HG02981 (cell line): ENCODE results near the gene UBE2V1.
"Not testable (repeated sequence)": the region's sequence is repeated elsewhere in the genome, so short reads cannot be mapped to it uniquely, and the experiment has no call there.

Source experiments
- ATAC-seq: cut with Tn5 transposase; IDR thresholded peaks from one replicate; pipeline ENCODE4 v1.9.1; 2021; ENCODE audit warnings: mild to moderate bottlenecking, moderate library complexity; ENCODE audit not compliant: unreplicated experiment

Gene UBE2V1

GRCh38 chr20:50115591-50116367 lies 2.8 kb upstream of the UBE2V1 start:
- ATAC-seq = peak; percentile 70

DNA sequence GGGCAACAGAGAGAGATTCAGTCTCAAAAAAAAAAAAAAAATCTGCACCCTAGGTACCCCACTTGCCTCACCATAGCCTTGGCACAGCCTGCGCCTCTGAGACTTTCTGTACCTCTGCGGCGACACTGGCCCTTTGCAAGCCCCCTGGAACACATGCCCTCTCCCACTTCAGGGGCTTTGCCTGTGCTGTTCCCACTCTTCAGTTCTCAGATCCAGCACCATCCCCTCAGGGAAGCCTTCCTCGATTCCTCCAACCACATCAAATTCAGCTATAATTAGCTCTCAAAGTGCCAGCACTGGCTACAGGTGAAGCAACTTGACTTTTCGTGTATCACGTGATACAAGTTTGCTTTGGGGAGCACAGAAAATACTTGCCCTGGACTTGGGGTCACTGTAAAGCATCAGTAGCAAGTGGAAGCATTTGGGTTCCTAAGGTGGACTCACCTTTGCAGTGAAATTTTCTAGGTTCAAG lies 2.1 kb upstream of the UBE2V1 start:
- ATAC-seq = no peak

- no peak for ATAC-seq
These were observed 672 bp upstream of the UBE2V1 start for GRCh38 chr20:50113420-50114224.

DNA sequence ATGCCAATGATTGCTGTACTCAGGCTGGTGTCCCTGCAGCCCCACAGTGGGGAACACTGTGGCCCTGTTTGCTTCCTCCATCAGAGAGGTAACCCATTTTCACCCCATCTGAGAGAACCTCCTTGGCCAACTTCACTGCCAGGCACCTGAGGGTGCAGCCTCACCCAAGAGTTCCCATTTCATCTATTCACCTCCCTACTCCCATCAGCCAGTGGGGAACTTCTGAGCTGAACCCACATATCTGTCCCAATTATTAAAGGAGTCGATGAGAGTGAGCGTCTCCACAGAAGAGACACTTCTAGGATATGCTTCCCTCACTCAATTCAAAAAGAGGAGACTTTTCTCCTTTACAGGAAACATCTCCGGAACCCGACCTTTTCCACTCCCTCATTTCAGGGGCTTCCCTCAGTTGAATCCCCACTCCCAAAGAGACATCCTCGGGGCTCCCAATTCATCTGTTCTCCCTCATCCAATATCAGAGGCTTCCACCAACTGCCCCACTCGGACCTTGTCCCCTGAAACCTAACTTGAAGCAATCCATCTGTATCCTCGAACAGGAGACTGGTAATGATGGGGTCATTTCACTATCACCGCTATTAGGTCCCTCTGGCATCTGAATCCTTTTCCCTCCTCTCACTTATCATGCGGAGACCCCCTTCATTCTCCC lies 988 bp downstream of the UBE2V1 start:
- ATAC-seq = no peak

GRCh38 chr20:50111120-50111828 lies 1.7 kb downstream of the UBE2V1 start:
- no peak for ATAC-seq

GRCh38 chr20:50110141-50111047 lies 2.6 kb downstream of the UBE2V1 start:
- ATAC-seq = peak; percentile 59

DNA sequence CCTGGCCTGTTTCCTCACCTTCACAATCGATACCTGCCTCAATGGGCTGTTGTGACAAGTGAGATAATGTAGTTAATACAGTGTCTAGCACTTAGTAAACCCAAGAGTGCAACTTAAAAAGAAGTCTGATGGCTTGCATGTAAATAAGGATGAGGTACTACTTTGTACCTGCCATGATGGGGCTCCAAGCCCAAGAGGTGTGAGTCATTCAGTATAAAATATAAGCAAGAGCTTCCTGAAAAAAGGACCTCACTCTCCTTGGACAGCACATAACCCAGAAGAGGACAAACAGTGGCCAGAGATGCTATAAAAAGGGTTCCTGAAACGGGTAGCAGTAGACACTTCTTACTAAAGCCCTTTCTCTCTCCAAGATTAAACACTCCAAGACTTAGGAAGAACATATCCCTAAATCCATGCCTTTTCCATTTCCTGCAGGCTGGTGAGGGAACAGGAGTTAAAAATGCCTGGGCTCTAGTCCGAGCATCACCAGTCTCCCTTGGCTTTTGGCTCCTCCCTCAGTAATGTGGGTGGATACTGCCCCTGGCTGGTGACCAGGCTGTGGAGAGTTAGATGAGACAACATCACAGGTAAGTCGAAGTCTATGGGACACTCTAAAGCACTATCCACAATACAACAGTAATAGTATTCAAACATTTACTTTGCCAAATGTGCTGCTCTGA lies 4.3 kb downstream of the UBE2V1 start:
- no peak for ATAC-seq

DNA sequence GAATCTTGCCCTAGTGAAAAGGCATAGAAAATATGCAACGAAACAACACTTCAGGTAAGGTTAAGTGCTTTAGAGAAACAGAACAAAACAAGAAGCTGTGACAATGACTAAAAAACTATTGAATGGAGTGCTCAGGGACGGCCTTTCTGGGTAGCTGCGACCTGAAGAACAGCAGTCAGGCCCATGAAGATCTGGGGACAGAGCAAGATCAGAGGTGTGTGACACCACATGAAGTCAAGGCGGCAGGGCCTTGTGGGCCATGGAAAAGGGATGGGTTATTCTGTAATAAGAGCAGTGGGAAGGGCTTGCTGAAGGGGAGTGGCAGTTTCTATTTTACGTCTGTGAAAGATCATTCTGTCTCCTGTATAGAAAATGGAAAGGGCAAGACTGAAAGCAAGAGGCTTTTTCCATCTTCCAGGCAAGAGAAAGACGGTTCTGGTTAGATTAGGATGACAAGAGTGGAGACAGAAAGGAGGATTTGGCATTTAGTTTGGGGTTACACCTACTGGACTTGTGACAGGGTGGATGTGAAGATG lies 5.1 kb downstream of the UBE2V1 start:
- no peak for ATAC-seq

GRCh38 chr20:50107086-50107660 lies 5.8 kb downstream of the UBE2V1 start:
- no peak for ATAC-seq

DNA sequence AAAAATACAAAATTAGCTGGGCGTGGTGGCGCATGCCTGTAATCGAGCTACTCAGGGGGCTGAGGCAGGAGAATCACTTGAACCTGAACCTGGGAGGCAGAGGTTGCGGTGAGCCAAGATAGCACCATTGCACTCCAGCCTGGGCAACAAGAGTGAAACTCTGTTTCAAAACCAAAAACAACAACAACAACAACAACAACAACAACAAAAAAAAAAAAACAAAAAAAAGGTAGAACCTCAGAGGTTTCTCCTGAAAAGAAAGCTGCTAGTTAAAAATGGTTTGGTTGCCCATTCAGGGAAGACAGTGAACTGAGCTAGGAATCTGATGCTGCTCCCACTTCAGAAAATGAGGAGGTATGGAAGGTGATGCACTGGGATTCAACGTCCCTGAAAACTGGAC lies 6.3 kb downstream of the UBE2V1 start:
- ATAC-seq = not testable (repeated sequence)

GRCh38 chr20:50103464-50104107 lies 9.4 kb downstream of the UBE2V1 start:
- ATAC-seq = not testable (repeated sequence)

- not testable (repeated sequence) for ATAC-seq
These were observed 10.4 kb downstream of the UBE2V1 start for GRCh38 chr20:50102551-50102950.

- ATAC-seq = no peak
These were observed 11.1 kb downstream of the UBE2V1 start for GRCh38 chr20:50101887-50102286.

GRCh38 chr20:50101281-50101680 lies 11.7 kb downstream of the UBE2V1 start:
- ATAC-seq = no peak

DNA sequence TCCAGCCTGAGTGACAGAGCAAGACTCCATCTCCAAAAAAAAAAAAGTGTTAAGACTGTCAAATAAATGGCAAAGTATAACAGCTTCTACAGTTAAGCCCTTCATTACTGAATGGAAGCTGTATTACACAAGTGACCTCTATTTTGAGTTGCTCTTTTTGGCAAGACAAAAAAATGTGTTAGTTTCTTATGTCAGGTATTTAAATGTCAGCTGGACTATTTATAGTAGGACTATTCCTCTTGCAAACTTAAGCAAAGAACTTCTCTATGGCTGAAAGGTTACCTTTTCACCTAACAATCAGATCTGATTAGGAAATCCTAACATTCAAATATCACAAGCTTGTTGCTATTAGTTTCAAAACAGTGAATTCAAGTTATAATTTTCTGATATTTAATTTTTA lies 12.4 kb downstream of the UBE2V1 start:
- ATAC-seq = no peak

DNA sequence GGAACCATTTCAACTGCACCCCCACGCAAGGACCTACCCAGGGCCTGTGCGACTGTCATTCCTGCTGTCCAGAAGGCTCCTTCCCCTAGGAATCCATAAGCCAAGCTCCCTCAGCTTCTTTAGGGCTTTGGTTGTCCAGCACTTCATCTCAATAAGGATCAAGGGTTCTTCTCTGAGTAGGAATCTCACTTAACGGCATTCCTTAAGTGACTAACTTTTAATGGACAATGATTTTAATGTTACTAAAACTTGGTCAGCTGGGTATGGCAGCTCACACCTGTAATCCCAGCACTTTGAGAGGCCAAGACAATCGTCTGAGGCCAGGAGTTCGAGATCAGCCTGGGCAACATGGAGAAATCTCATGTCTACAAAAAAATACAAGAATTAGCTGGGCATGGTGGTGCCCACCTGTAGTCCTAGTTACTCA lies 13.4 kb downstream of the UBE2V1 start:
- ATAC-seq = no peak

DNA sequence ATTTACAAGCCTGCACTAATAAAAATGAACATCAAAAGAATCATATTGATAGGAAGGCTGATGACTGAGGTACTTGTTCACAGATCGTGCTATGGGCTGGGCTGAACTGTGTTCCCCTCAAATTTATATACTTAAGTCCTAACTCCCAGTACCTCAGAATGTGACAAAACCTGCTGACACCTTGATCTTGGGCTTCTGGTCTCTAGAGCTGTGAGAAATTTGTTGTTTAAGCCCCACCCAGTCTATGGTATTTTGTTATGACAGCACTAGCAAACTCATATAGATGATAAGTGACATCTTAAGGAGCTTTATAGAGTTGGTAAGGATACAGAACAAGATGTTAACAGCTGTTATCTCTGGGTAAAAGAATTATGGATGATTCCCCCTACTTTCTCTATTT lies 13.8 kb downstream of the UBE2V1 start:
- ATAC-seq = no peak

DNA sequence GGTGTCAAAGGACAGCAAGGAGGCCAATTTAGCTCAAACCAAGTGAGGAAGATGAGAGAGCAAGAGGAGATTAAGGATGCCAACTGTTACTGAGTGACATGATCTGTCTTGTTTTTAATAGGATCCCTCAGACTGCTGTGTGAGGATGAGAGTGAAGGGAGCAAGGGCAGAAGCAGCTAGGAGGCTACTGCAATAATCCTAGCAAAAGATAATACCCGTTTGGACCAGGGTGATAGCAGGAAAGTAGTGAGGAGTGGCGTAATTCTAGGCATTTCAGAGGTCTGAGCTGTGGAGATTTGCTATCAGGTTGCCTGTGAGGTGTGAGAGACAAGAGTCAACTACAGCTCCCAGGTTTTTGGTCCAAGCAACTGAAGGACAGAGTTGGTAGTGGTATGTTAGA lies 14.7 kb downstream of the UBE2V1 start:
- no peak for ATAC-seq
